ENCODE data around the gene ARF6. TPM values are rescaled to one million over a fixed set of nuclear protein-coding genes. Genes with fewer than 3 reads are reported as not detected.

ARF6 gene
- total and polyA plus RNA-seq, 10 of the 15 experiments (the other 5 are each of a cell fraction or from before 2014, with no cell fraction given): 46.8 to 128 (median 71.9) TPM

DNA sequence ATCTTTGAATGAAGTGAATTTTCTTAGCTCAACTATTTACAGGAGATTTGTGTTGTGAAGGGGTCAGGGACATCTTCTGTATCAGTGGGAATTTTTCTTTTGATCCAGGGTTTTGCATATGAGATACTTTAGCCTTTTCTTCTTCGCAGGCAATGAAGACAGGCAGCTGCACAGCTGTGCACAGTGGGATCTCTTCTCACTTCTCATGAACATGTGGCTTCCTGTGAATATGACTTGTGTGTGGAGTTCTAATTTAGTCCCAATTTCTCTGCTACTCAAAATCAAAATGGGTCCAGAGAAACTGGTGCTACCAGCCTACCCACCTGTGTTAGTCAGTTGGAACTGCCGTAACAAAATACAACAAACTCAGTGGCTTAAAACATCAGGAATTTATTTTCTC, 37.8 kb downstream of the ARF6 start:
- Histone ChIP-seq H3K4me2 (ENCODE audit: control insufficient read depth, insufficient read depth) (no peak overlapping the region), H3K4me1 (ENCODE audit: control insufficient read depth, insufficient read depth, low read length) (peaks cover 16% of the 10 kb centered on the region), H3K9ac (ENCODE audit: control insufficient read depth, insufficient read depth, low read length) (no peak overlapping the region), H3K4me3 (no peak overlapping the region), H3K27ac (ENCODE audit: control insufficient read depth, insufficient read depth) (no peak overlapping the region), H3K9me3 (replicated peaks; ENCODE audit: control insufficient read depth, insufficient read depth, low read length) (no peaks in the 10 kb centered on the region), H3K27me3 (replicated peaks in 1 of 2; ENCODE audit: control insufficient read depth in 2 of 2, insufficient read depth in 2 of 2, low read length in 1 of 2) (no peaks in the 10 kb centered on the region), H2AFZ (ENCODE audit: control insufficient read depth, low read depth, low read length) (no peak overlapping the region), H3K79me2 (ENCODE audit: control insufficient read depth, insufficient read depth, low read length) (no peaks in the 10 kb centered on the region), H3K36me3 (ENCODE audit: control insufficient read depth in 2 of 2, insufficient read depth in 2 of 2, low read length in 1 of 2) (no peaks in the 10 kb centered on the region), H4K20me1 (ENCODE audit: control insufficient read depth, insufficient read depth) (no peaks in the 10 kb centered on the region)
- DNase-seq (ENCODE audit: low read depth, low spot score) (no peak), ATAC-seq (peak; percentile 42), FAIRE-seq (peak; percentile 27)
- WGBS (ENCODE audit: insufficient coverage, insufficient replicate concordance, low lambda C conversion rate, missing lambda C conversion rate): 53% methylated on average over 2 of the region's 2 CpGs
- in situ Hi-C loops (cut with MboI) (no loop called here), intact Hi-C loops (cut with micrococcal nuclease; ENCODE audit: unreplicated experiment) (loop anchor here (2.0 kb wide), 1 partner anchor 72 kb away; no protein-coding TSS in a partner anchor)
- ChIA-PET CTCF (no interaction called here), POLR2A (interaction anchor here (0.6 to 1.4 kb wide), 5 partner anchors 9 to 71 kb away, joined by 3 to 6 read pairs (median 4); no protein-coding TSS in a partner anchor), RAD21 (ENCODE audit: unreplicated experiment) (interaction anchor here (0.7 to 3.0 kb wide), 10 partner anchors 10 to 131 kb away, joined by 3 to 13 read pairs (median 4); no protein-coding TSS in a partner anchor), SMC1A (ENCODE audit: uncharacterized antibody, unreplicated experiment) (interaction anchor here (0.7 to 2.7 kb wide), 9 partner anchors 13 to 134 kb away, joined by 3 to 11 read pairs (median 4); no protein-coding TSS in a partner anchor)
- BruUV-seq (replicated peaks): no TSS peak
- TF ChIP-seq RUNX3 (IDR thresholded peaks at IDR 0.05; ENCODE audit: low read length): peak; percentile 11; the same call in 1 of the 2 replicates
- no peak for TF ChIP-seq TBL1XR1 (IDR thresholded peaks at IDR 0.05; ENCODE audit: low read depth, low read length)
- TF ChIP-seq TCF12 (IDR thresholded peaks at IDR 0.05; ENCODE audit: low read depth, low read length): 0 out of 2 replicates have a peak, but pooled peaks have one; percentile 18
- no peak for TF ChIP-seq MXI1 (IDR thresholded peaks at IDR 0.05; ENCODE audit: low read depth, low read length)
- TF ChIP-seq SIX5 (IDR thresholded peaks at IDR 0.05; ENCODE audit: low read depth, low read length, severe bottlenecking): no peak
- no peak for TF ChIP-seq SPI1 (IDR thresholded peaks at IDR 0.05; ENCODE audit: borderline replicate concordance, insufficient read depth, low read depth, low read length)
- no peak for TF ChIP-seq RAD21 (IDR thresholded peaks at IDR 0.05; ENCODE audit: insufficient read depth, low read depth, low read length)
- no peak for TF ChIP-seq ZSCAN29 (IDR thresholded peaks at IDR 0.05)
- TF ChIP-seq ZNF217 (IDR thresholded peaks at IDR 0.05): no peak
- no peak for TF ChIP-seq MEF2A (IDR thresholded peaks at IDR 0.05; ENCODE audit: insufficient read depth, low read depth, low read length)
- TF ChIP-seq ATF7 (IDR thresholded peaks at IDR 0.05; ENCODE audit: low read depth): no peak
- no peak for TF ChIP-seq HDGF (IDR thresholded peaks at IDR 0.05)
- TF ChIP-seq, protein P1, sequence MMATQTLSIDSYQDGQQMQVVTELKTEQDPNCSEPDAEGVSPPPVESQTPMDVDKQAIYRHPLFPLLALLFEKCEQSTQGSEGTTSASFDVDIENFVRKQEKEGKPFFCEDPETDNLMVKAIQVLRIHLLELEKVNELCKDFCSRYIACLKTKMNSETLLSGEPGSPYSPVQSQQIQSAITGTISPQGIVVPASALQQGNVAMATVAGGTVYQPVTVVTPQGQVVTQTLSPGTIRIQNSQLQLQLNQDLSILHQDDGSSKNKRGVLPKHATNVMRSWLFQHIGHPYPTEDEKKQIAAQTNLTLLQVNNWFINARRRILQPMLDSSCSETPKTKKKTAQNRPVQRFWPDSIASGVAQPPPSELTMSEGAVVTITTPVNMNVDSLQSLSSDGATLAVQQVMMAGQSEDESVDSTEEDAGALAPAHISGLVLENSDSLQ (IDR thresholded peaks at IDR 0.05): no peak
- no peak for TF ChIP-seq KDM1A (IDR thresholded peaks at IDR 0.05; ENCODE audit: borderline replicate concordance)
- TF ChIP-seq, protein P2, sequence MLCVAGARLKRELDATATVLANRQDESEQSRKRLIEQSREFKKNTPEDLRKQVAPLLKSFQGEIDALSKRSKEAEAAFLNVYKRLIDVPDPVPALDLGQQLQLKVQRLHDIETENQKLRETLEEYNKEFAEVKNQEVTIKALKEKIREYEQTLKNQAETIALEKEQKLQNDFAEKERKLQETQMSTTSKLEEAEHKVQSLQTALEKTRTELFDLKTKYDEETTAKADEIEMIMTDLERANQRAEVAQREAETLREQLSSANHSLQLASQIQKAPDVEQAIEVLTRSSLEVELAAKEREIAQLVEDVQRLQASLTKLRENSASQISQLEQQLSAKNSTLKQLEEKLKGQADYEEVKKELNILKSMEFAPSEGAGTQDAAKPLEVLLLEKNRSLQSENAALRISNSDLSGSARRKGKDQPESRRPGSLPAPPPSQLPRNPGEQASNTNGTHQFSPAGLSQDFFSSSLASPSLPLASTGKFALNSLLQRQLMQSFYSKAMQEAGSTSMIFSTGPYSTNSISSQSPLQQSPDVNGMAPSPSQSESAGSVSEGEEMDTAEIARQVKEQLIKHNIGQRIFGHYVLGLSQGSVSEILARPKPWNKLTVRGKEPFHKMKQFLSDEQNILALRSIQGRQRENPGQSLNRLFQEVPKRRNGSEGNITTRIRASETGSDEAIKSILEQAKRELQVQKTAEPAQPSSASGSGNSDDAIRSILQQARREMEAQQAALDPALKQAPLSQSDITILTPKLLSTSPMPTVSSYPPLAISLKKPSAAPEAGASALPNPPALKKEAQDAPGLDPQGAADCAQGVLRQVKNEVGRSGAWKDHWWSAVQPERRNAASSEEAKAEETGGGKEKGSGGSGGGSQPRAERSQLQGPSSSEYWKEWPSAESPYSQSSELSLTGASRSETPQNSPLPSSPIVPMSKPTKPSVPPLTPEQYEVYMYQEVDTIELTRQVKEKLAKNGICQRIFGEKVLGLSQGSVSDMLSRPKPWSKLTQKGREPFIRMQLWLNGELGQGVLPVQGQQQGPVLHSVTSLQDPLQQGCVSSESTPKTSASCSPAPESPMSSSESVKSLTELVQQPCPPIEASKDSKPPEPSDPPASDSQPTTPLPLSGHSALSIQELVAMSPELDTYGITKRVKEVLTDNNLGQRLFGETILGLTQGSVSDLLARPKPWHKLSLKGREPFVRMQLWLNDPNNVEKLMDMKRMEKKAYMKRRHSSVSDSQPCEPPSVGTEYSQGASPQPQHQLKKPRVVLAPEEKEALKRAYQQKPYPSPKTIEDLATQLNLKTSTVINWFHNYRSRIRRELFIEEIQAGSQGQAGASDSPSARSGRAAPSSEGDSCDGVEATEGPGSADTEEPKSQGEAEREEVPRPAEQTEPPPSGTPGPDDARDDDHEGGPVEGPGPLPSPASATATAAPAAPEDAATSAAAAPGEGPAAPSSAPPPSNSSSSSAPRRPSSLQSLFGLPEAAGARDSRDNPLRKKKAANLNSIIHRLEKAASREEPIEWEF (IDR thresholded peaks at IDR 0.05; ENCODE audit: insufficient replicate concordance, low read depth, low read length): no peak
